K562 (cell line): ENCODE results near the gene PPP1R14D.

ENCODE experiments used
- CUX1 ChIP-seq: fragments of 200-800 bp; sonication (Bioruptor generic); IDR thresholded peaks from 2 replicates; pipeline ENCODE4 v1.6.1; 2016; ENCODE audit warnings: missing genetic modification characterization, missing compliant biosample characterization
- ETS2 ChIP-seq: IDR thresholded peaks from 2 replicates; pipeline ENCODE4 v1.6.1; 2016; ENCODE audit warnings: borderline replicate concordance, missing genetic modification characterization, mild to moderate bottlenecking, moderate library complexity, missing compliant biosample characterization; ENCODE audit not compliant: poor library complexity, severe bottlenecking
- NFXL1 ChIP-seq: fragments of 450-650 bp; formaldehyde crosslinking; IDR thresholded peaks from 2 replicates; pipeline ENCODE4 v1.4.0; 2021; ENCODE audit warnings: mild to moderate bottlenecking
- NR1H2 ChIP-seq: sonication (generic); formaldehyde crosslinking; IDR thresholded peaks from 2 replicates; pipeline ENCODE4 v1.4.0; 2020; ENCODE audit warnings: mild to moderate bottlenecking, missing genetic modification reagents
- PRPF4 ChIP-seq: fragments of 200-400 bp; formaldehyde crosslinking; IDR thresholded peaks from one replicate; pipeline ENCODE4 v1.6.1; 2017; ENCODE audit warnings: low read length, low read depth, mild to moderate bottlenecking; ENCODE audit not compliant: insufficient read depth, poor library complexity, severe bottlenecking
- RFX1 ChIP-seq: fragments of 450-650 bp; IDR thresholded peaks from 2 replicates; pipeline ENCODE4 v1.6.1; 2016; ENCODE audit warnings: mild to moderate bottlenecking, moderate library complexity
- TCF7 ChIP-seq: sonication (generic); IDR thresholded peaks from 2 replicates; pipeline ENCODE4 v1.6.1; 2016; ENCODE audit warnings: antibody characterized with exemption, borderline replicate concordance
- TF ChIP-seq, protein P1 (sequence below), 3 experiments: IDR thresholded peaks in 2 of 3; conservative IDR thresholded peaks in 1 of 3; 2 replicates each; pipeline ENCODE4 v1.5.1; 2011 to 2012; ENCODE audit warnings: low read length in 3 of 3, mild to moderate bottlenecking in 3 of 3, control low read depth in 2 of 3, improper control_type of control experiment in 1 of 3, inconsistent platforms in 1 of 3, low read depth in 1 of 3, mixed read lengths in 1 of 3, moderate library complexity in 1 of 3; ENCODE audit not compliant: insufficient read depth in 2 of 3

GRCh38 chr15:40821195-40821594 is 7.3 kb downstream of the PPP1R14D start:
- no peak for TF ChIP-seq PRPF4
- no peak for TF ChIP-seq NR1H2
- TF ChIP-seq RFX1: no peak
- TF ChIP-seq CUX1 (CRISPR knock-in tag): no peak
- no peak for TF ChIP-seq ETS2 (tag)
- no peak for TF ChIP-seq NFXL1 (CRISPR knock-in tag)
- TF ChIP-seq, protein P1, sequence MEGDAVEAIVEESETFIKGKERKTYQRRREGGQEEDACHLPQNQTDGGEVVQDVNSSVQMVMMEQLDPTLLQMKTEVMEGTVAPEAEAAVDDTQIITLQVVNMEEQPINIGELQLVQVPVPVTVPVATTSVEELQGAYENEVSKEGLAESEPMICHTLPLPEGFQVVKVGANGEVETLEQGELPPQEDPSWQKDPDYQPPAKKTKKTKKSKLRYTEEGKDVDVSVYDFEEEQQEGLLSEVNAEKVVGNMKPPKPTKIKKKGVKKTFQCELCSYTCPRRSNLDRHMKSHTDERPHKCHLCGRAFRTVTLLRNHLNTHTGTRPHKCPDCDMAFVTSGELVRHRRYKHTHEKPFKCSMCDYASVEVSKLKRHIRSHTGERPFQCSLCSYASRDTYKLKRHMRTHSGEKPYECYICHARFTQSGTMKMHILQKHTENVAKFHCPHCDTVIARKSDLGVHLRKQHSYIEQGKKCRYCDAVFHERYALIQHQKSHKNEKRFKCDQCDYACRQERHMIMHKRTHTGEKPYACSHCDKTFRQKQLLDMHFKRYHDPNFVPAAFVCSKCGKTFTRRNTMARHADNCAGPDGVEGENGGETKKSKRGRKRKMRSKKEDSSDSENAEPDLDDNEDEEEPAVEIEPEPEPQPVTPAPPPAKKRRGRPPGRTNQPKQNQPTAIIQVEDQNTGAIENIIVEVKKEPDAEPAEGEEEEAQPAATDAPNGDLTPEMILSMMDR (IDR thresholded peaks at IDR 0.05 in 2 of 3, conservative IDR thresholded peaks at IDR 0.05 in 1 of 3; ENCODE audit: insufficient read depth in 2 of 3, low read depth in 1 of 3, low read length in 3 of 3): no peak
- no peak for TF ChIP-seq TCF7
